GM12878 (cell line): ENCODE measurements around the gene PDE9A. TPM values are rescaled to one million over a fixed set of nuclear protein-coding genes. Genes with fewer than 3 reads are reported as not detected.

Source experiments
- ATAC-seq: fragments of 200-7000 bp; cut with Tn5 transposase; 3 replicates; pipeline ENCODE4 v1.9.1; 2020; ENCODE audit warnings: mild to moderate bottlenecking, moderate library complexity
- BruUV-seq: library from RNA; stranded (reverse); fragments of 400-500 nt; replicated peaks from 2 replicates; lab custom pipeline; 2021; lab: Mats Ljungman, UMichigan
- CTCF ChIA-PET: fragments of 300-600 bp; sonication (Branson Sonifier 250); formaldehyde crosslinking; extraction: SDS; loops from one replicate; lab custom pipeline; 2021; ENCODE audit warnings: inconsistent platforms; lab: Yijun Ruan, JAX
- POLR2A ChIA-PET: fragments of 350-600 bp; formaldehyde crosslinking; extraction: SDS; loops from one replicate; lab custom pipeline; 2021; ENCODE audit warnings: inconsistent platforms; lab: Charles Lee
- RAD21 ChIA-PET: fragments of 300-600 bp; sonication (Branson Sonifier 250); formaldehyde crosslinking; loops from one replicate; lab custom pipeline; 2023; ENCODE audit warnings: antibody characterized with exemption; ENCODE audit not compliant: unreplicated experiment; lab: Charles Lee
- SMC1A ChIA-PET: fragments of 300-600 bp; sonication (Branson Sonifier 250); formaldehyde crosslinking; loops from one replicate; lab custom pipeline; 2023; ENCODE audit not compliant: unreplicated experiment, uncharacterized antibody; lab: Charles Lee
- DNase-seq: peaks from one replicate; pipeline ENCODE4 v3.0.0-alpha.2; 2011; ENCODE audit warnings: low read depth, low spot score
- FAIRE-seq: peaks from 3 replicates; lab custom pipeline; 2011; peaks lifted over from hg19 to GRCh38; lab: Jason Lieb, UNC
- H2AFZ ChIP-seq: 2 replicates; pipeline ENCODE4 v1.6.0; 2011; ENCODE audit warnings: low read depth, low read length, control low read depth; ENCODE audit not compliant: control insufficient read depth
- H3K27ac ChIP-seq: 2 replicates; pipeline ENCODE4 v1.5.1; 2011; ENCODE audit warnings: control low read depth; ENCODE audit not compliant: control insufficient read depth, insufficient read depth
- H3K27me3 ChIP-seq, 2 experiments: replicated peaks in 1 of 2; 2 replicates each; pipeline versions ENCODE4 v1.6.0 to v1.6.1; 2011; ENCODE audit warnings: low read length in 1 of 2; ENCODE audit not compliant: control insufficient read depth in 2 of 2, insufficient read depth in 2 of 2
- H3K36me3 ChIP-seq, 2 experiments: 2 replicates each; pipeline ENCODE4 v1.5.1; 2011; ENCODE audit warnings: low read length in 1 of 2; ENCODE audit not compliant: control insufficient read depth in 2 of 2, insufficient read depth in 2 of 2
- H3K4me1 ChIP-seq: 2 replicates; pipeline ENCODE4 v1.6.1; 2011; ENCODE audit warnings: mild to moderate bottlenecking, low read length, moderate library complexity, mixed read lengths; ENCODE audit not compliant: control insufficient read depth, insufficient read depth
- H3K4me2 ChIP-seq: 2 replicates; pipeline ENCODE4 v1.6.0; 2011; ENCODE audit warnings: control low read depth; ENCODE audit not compliant: control insufficient read depth, insufficient read depth
- H3K4me3 ChIP-seq: fragments of 200-600 bp; sonication (generic); 2 replicates; pipeline ENCODE4 v1.5.1; 2016
- H3K79me2 ChIP-seq: 2 replicates; pipeline ENCODE4 v1.6.0; 2011; ENCODE audit warnings: low read length; ENCODE audit not compliant: control insufficient read depth, insufficient read depth
- H3K9ac ChIP-seq: 2 replicates; pipeline ENCODE4 v1.8.0; 2011; ENCODE audit warnings: low read length, control low read depth, mixed read lengths; ENCODE audit not compliant: control insufficient read depth, insufficient read depth
- H3K9me3 ChIP-seq: replicated peaks from 3 replicates; pipeline ENCODE4 v1.5.1; 2011; ENCODE audit warnings: mild to moderate bottlenecking, low read length; ENCODE audit not compliant: control insufficient read depth, insufficient read depth
- H4K20me1 ChIP-seq: 2 replicates; pipeline ENCODE4 v1.6.0; 2011; ENCODE audit not compliant: control insufficient read depth, insufficient read depth
- CBFB ChIP-seq: IDR thresholded peaks from 2 replicates; pipeline ENCODE4 v1.6.1; 2016; ENCODE audit warnings: antibody characterized with exemption, low read depth
- FOS ChIP-seq: IDR thresholded peaks from 3 replicates; pipeline ENCODE4 v1.6.1; 2011; ENCODE audit warnings: borderline replicate concordance; ENCODE audit not compliant: insufficient read length; ENCODE audit errors: extremely low read depth
- GATAD2B ChIP-seq: fragments of 450-650 bp; conservative IDR thresholded peaks from 2 replicates; pipeline ENCODE4 v1.6.1; 2017; ENCODE audit warnings: low read depth, mild to moderate bottlenecking, moderate library complexity
- IKZF2 ChIP-seq, 2 experiments: fragments of 450-650 bp; IDR thresholded peaks; 2 replicates each; pipeline ENCODE4 v1.6.1; 2017; ENCODE audit warnings: mild to moderate bottlenecking in 2 of 2, moderate library complexity in 2 of 2
- MYB ChIP-seq: fragments of 150-350 bp; IDR thresholded peaks from 2 replicates; pipeline ENCODE4 v1.6.1; 2014; ENCODE audit warnings: mild to moderate bottlenecking, low read depth, low read length, borderline replicate concordance
- NFYA ChIP-seq: IDR thresholded peaks from 2 replicates; pipeline ENCODE4 v1.6.1; 2011; ENCODE audit warnings: low read depth, mild to moderate bottlenecking, low read length, improper control_type of control experiment, borderline replicate concordance
- PKNOX1 ChIP-seq: fragments of 450-650 bp; IDR thresholded peaks from 2 replicates; pipeline ENCODE4 v1.6.1; 2016; ENCODE audit warnings: mild to moderate bottlenecking
- RAD21 ChIP-seq: IDR thresholded peaks from 2 replicates; pipeline ENCODE4 v1.6.1; 2011; ENCODE audit warnings: mild to moderate bottlenecking, low read depth, low read length, moderate library complexity; ENCODE audit not compliant: insufficient read depth
- SMARCA5 ChIP-seq: fragments of 450-650 bp; IDR thresholded peaks from 2 replicates; pipeline ENCODE4 v1.6.1; 2017; ENCODE audit warnings: mild to moderate bottlenecking
- SREBF1 ChIP-seq: IDR thresholded peaks from 2 replicates; pipeline ENCODE4 v1.6.1; 2012; ENCODE audit warnings: mild to moderate bottlenecking, low read length
- SRF ChIP-seq, 2 experiments: IDR thresholded peaks; 2 replicates each; pipeline ENCODE4 v1.6.1; 2011; ENCODE audit warnings: low read depth in 2 of 2, low read length in 2 of 2, mild to moderate bottlenecking in 1 of 2, moderate library complexity in 1 of 2
- SUZ12 ChIP-seq: fragments of 200-600 bp; sonication (generic); IDR thresholded peaks from one replicate; pipeline ENCODE4 v1.6.1; 2018; ENCODE audit warnings: antibody characterized with exemption, mild to moderate bottlenecking; ENCODE audit not compliant: unreplicated experiment
- YBX1 ChIP-seq: fragments of 450-650 bp; IDR thresholded peaks from 2 replicates; pipeline ENCODE4 v1.6.1; 2016; ENCODE audit warnings: antibody characterized with exemption
- ZBTB40 ChIP-seq: fragments of 450-650 bp; IDR thresholded peaks from 2 replicates; pipeline ENCODE4 v1.6.1; 2016; ENCODE audit warnings: mild to moderate bottlenecking, moderate library complexity, borderline replicate concordance
- WGBS: methylation state at CpG from one replicate; pipeline ENCODE4 v1.1.6; 2016; ENCODE audit warnings: low lambda C conversion rate; ENCODE audit not compliant: insufficient replicate concordance, insufficient coverage; ENCODE audit errors: missing lambda C conversion rate; 5-methylcytosine and 5-hydroxymethylcytosine counted together
- in situ Hi-C: fragments of 300-500 bp; cut with MboI; formaldehyde crosslinking; loops from 9 replicates; pipeline ENCODE4 v1.14.3; 2018; ENCODE audit warnings: mixed read lengths
- intact Hi-C: fragments of 100-400 bp; cut with micrococcal nuclease; formaldehyde crosslinking; loops from one replicate; pipeline ENCODE4 v1.14.2; 2022; ENCODE audit not compliant: unreplicated experiment
- polyA plus RNA-seq, 11 experiments: library from polyadenylated mRNA; depleted of rRNA in 4 of 11; unstranded in 6 of 11; stranded (reverse) in 5 of 11; fragments of >200 nt; fragmentation: Nextera tagmentation in 4 of 11; fragmentation: Illumina TruSeq in 1 of 11; extraction: Ambion mirVana in 4 of 11; extraction: Trizol in 1 of 11; gene quantifications; 1 replicate in 1 of 11; 2 replicates in 10 of 11; pipeline versions ENCODE4 v1.2.1 to v1.2.3, GENCODE V29; 2011 to 2016; ENCODE audit warnings: inconsistent platforms in 2 of 11, missing spikeins in 2 of 11, low read depth in 1 of 11
- total RNA-seq, 4 experiments: library from RNA; depleted of rRNA in 3 of 4; stranded (reverse); fragments of >200 nt in 3 of 4; fragmentation: Illumina TruSeq in 1 of 4; extraction: Trizol in 1 of 4; gene quantifications; 2 replicates each; pipeline versions ENCODE4 v1.2.1 to v1.2.3, GENCODE V29; 2013 to 2021
- TF ChIP-seq, protein P1 (sequence below): IDR thresholded peaks from 2 replicates; pipeline ENCODE4 v1.6.1; 2012; ENCODE audit warnings: low read length, inconsistent platforms

Gene PDE9A
- total and polyA plus RNA-seq, 10 of the 15 experiments (the other 5 are each of a cell fraction or from before 2014, with no cell fraction given), result 0.08 to 0.45 (median 0.20) TPM; not detected in 1

DNA sequence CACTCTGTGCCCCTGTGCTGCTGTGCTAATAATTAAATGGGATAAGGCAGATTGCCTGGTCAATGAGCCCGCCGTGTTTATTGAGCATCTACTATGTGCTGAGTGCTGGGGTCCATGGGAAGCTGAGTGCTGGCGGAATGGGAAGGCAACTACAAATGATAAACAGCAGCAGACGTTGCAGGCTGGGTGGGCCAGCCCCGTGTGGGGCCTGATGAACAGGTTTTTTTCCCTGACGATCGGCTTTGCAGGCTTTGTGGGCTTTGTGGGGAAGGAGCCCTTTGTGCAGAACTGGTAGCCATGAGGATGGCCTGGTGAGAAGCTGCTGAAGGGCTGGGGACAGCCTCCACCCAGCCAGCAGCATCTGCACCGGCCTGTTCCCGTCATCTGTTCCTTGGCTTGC lies 3.5 kb downstream of the PDE9A start (continued):
- TF ChIP-seq ZBTB40, result no peak
- no peak for TF ChIP-seq SRF (IDR thresholded peaks at IDR 0.05; ENCODE audit: low read depth in 2 of 2, low read length in 2 of 2)

GRCh38 chr21:42657676-42658319 lies 4.4 kb downstream of the PDE9A start:
- SMC1A ChIA-PET, result interaction anchor here (0.6 kb wide), 1 partner anchor 153 kb away, joined by 3 read pairs; no protein-coding TSS in a partner anchor
- Histone ChIP-seq H3K79me2 (no peaks in the 10 kb centered on the region), H3K9me3 (no peaks in the 10 kb centered on the region), H4K20me1 (no peaks in the 10 kb centered on the region), H3K4me3 (no peak overlapping the region), H3K4me2 (no peak overlapping the region), H2AFZ (no peak overlapping the region), H3K4me1 (peaks cover 22% of the 10 kb centered on the region), H3K36me3 (no peaks in the 10 kb centered on the region), H3K27me3 (peaks cover 16 to 24% of the 10 kb centered on the region in 2 experiments), H3K27ac (no peak overlapping the region), H3K9ac (no peak overlapping the region)
- DNase-seq (no peak), FAIRE-seq (no peak), ATAC-seq (no peak)
- RAD21 ChIA-PET, result no interaction called here
- WGBS, result 45% methylated on average over 28 of the region's 28 CpGs
- no TSS peak for BruUV-seq
- intact Hi-C loops (no loop called here), in situ Hi-C loops (no loop called here)
- POLR2A ChIA-PET, result no interaction called here
- CTCF ChIA-PET, result no interaction called here
- no peak for TF ChIP-seq PKNOX1
- no peak for TF ChIP-seq IKZF2 (IDR thresholded peaks at IDR 0.05)
- TF ChIP-seq SREBF1, result no peak
- no peak for TF ChIP-seq SUZ12
- TF ChIP-seq RAD21, result no peak
- TF ChIP-seq, protein P1, sequence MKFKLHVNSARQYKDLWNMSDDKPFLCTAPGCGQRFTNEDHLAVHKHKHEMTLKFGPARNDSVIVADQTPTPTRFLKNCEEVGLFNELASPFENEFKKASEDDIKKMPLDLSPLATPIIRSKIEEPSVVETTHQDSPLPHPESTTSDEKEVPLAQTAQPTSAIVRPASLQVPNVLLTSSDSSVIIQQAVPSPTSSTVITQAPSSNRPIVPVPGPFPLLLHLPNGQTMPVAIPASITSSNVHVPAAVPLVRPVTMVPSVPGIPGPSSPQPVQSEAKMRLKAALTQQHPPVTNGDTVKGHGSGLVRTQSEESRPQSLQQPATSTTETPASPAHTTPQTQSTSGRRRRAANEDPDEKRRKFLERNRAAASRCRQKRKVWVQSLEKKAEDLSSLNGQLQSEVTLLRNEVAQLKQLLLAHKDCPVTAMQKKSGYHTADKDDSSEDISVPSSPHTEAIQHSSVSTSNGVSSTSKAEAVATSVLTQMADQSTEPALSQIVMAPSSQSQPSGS, result no peak
- no peak for TF ChIP-seq FOS
- TF ChIP-seq NFYA, result no peak
- no peak for TF ChIP-seq MYB
- no peak for TF ChIP-seq GATAD2B
- no peak for TF ChIP-seq CBFB
- no peak for TF ChIP-seq SMARCA5
- TF ChIP-seq YBX1, result no peak
